OCI-LY1 (cell line): ENCODE results near the gene MNAT1.

Source experiments
- EZH2 ChIP-seq: fragments of 200-600 bp; sonication (generic), shearing (Covaris generic); IDR thresholded peaks from 2 replicates; pipeline ENCODE4 v1.8.0; 2017; ENCODE audit warnings: borderline replicate concordance, mixed run types, mild to moderate bottlenecking, antibody characterized with exemption, low read length, moderate library complexity, mixed read lengths
- TF ChIP-seq, protein P1 (sequence below): fragments of 200-600 bp; sonication (generic), shearing (Covaris generic); IDR thresholded peaks from 2 replicates; pipeline ENCODE4 v1.5.1; 2017; ENCODE audit warnings: mild to moderate bottlenecking, antibody characterized with exemption, low read length, moderate library complexity, mixed read lengths

DNA sequence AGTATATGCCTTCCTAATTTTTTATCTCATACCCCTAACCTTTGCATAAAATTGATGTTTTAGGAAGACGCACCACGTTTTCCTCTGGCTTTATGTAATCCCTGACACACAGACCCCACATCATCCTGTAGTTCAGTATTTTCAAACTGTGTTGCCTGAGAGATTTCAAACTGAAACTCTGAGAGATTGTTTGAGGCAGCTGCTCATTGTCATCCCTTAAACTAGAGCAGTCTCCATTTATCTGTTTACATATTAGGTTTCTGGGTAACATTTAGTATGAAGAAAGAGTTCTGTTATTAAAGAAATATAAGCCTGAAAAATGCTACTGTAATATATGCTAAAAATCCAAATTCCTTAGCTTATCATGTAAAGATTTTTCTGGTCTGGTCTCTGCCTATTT is 24.3 kb downstream of the MNAT1 start:
- TF ChIP-seq, protein P1, sequence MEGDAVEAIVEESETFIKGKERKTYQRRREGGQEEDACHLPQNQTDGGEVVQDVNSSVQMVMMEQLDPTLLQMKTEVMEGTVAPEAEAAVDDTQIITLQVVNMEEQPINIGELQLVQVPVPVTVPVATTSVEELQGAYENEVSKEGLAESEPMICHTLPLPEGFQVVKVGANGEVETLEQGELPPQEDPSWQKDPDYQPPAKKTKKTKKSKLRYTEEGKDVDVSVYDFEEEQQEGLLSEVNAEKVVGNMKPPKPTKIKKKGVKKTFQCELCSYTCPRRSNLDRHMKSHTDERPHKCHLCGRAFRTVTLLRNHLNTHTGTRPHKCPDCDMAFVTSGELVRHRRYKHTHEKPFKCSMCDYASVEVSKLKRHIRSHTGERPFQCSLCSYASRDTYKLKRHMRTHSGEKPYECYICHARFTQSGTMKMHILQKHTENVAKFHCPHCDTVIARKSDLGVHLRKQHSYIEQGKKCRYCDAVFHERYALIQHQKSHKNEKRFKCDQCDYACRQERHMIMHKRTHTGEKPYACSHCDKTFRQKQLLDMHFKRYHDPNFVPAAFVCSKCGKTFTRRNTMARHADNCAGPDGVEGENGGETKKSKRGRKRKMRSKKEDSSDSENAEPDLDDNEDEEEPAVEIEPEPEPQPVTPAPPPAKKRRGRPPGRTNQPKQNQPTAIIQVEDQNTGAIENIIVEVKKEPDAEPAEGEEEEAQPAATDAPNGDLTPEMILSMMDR, result no peak
- TF ChIP-seq EZH2, result no peak
